Measurements from ENCODE around the gene MEOX1. TPM values are rescaled to one million over a fixed set of nuclear protein-coding genes. Genes with fewer than 3 reads are reported as not detected.

The MEOX1 gene
- total and polyA plus RNA-seq, 2 of the 4 experiments (the other 2 are of a cell fraction): 0.48 to 0.72 TPM

DNA sequence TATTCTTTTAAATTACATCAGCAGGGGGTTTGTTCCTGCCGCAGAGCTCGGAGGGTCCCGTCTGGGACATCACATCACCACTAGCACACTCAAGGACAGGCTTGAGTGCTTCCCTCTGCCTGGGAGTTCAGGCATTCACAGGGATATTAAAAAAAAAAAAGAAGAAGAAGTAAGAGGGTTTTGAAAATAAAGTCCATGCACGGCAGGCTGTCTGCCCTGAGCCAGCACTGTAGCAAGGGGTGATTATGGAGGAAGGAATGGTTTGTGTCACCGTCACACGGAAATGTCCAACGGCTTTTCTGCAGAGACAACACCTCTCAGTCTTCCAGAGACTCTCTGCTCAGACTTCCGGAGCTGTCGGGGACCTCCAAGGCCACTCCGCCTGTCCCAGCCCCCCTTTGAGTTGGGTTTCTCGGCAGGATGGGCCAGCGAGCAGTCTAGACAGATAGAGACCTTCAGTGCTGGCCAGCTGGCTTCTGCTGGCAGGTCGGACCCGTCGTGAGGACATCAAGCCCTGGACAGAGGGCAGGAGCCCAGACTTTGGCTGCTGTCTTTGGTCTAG is 33.6 kb downstream of the MEOX1 start:
- no peak overlapping the region for H2BK20ac ChIP-seq (ENCODE audit: low read depth, low read length)
- no peak overlapping the region for H4K8ac ChIP-seq (ENCODE audit: low read depth in 2 of 2, low read length in 2 of 2)
- ATAC-seq (ENCODE audit: low read depth): peak; percentile 54
- peak; percentile 31 for DNase-seq
- no peaks in the 10 kb centered on the region for H4K20me1 ChIP-seq (ENCODE audit: insufficient read depth, low read length)
- H3K9ac ChIP-seq (ENCODE audit: low read depth, low read length): no peak overlapping the region
- no peak overlapping the region for H3K23ac ChIP-seq (ENCODE audit: low read depth, low read length)
- H3K14ac ChIP-seq (replicated peaks; ENCODE audit: low read depth, low read length): no peak overlapping the region; the same call in 1 of the 2 replicates
- no peak overlapping the region for H2AK9ac ChIP-seq (replicated peaks; ENCODE audit: low read depth, low read length, poor library complexity)
- H3K4me1 ChIP-seq (ENCODE audit: control insufficient read depth, insufficient read depth, low read length): peaks cover 5% of the 10 kb centered on the region; the same call in 1 of the 2 replicates
- in situ Hi-C loops (cut with MboI; ENCODE audit: low sequenced_read_pairs) (no loop called here), dilution Hi-C loops (cut with HindIII; ENCODE audit: low sequenced_read_pairs, unreplicated experiment) (no loop called here), intact Hi-C loops (cut with micrococcal nuclease) (loop anchor here (5.0 kb wide), 1 partner anchor 36 kb away; no protein-coding TSS in a partner anchor)
- no peaks in the 10 kb centered on the region for H3K9me3 ChIP-seq (ENCODE audit: control insufficient read depth, insufficient read depth, low read length)
- no peak overlapping the region for H2BK5ac ChIP-seq (ENCODE audit: low read depth, low read length, poor library complexity, severe bottlenecking)
- no peak overlapping the region; the same call in 1 of the 2 replicates for H3K18ac ChIP-seq (ENCODE audit: low read depth, low read length)
- no peak overlapping the region for H3K27ac ChIP-seq (ENCODE audit: insufficient read depth, low read length)
- no peaks in the 10 kb centered on the region; the same call in 1 of the 2 replicates for H3K9me1 ChIP-seq (ENCODE audit: insufficient read depth, low read length)
- H2AFZ ChIP-seq (replicated peaks; ENCODE audit: low read length, poor library complexity): peak overlapping the region; percentile 60
- ChIA-PET POLR2A (ENCODE audit: unreplicated experiment) (no interaction called here), CTCF (no interaction called here)
- H2AK5ac ChIP-seq (ENCODE audit: low read depth, low read length): no peak overlapping the region; the same call in 1 of the 2 replicates
- H3K4ac ChIP-seq (ENCODE audit: low read depth, low read length): no peak overlapping the region
- no TSS peak for BruUV-seq (replicated peaks)
- peaks cover 20% of the 10 kb centered on the region for H3K27me3 ChIP-seq (ENCODE audit: control insufficient read depth, insufficient read depth, low read length)
- H2BK120ac ChIP-seq (ENCODE audit: low read depth, low read length): no peak overlapping the region
- H2BK15ac ChIP-seq (ENCODE audit: low read depth, low read length): no peak overlapping the region
- H3K79me1 ChIP-seq (ENCODE audit: low read depth in 1 of 2, low read length in 2 of 2): no peaks in the 10 kb centered on the region
- H3K4me3 ChIP-seq (ENCODE audit: insufficient read depth, low read depth, low read length): no peak overlapping the region
- no peaks in the 10 kb centered on the region for H3K36me3 ChIP-seq (ENCODE audit: control insufficient read depth, insufficient read depth, low read length)
- no peak for TF ChIP-seq FOS (IDR thresholded peaks at IDR 0.05; ENCODE audit: low read depth, low read length)
- TF ChIP-seq, protein P1, sequence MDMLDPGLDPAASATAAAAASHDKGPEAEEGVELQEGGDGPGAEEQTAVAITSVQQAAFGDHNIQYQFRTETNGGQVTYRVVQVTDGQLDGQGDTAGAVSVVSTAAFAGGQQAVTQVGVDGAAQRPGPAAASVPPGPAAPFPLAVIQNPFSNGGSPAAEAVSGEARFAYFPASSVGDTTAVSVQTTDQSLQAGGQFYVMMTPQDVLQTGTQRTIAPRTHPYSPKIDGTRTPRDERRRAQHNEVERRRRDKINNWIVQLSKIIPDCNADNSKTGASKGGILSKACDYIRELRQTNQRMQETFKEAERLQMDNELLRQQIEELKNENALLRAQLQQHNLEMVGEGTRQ (IDR thresholded peaks at IDR 0.05; ENCODE audit: low read depth, low read length): no peak
- TF ChIP-seq, protein P2, sequence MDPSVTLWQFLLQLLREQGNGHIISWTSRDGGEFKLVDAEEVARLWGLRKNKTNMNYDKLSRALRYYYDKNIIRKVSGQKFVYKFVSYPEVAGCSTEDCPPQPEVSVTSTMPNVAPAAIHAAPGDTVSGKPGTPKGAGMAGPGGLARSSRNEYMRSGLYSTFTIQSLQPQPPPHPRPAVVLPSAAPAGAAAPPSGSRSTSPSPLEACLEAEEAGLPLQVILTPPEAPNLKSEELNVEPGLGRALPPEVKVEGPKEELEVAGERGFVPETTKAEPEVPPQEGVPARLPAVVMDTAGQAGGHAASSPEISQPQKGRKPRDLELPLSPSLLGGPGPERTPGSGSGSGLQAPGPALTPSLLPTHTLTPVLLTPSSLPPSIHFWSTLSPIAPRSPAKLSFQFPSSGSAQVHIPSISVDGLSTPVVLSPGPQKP (IDR thresholded peaks at IDR 0.05; ENCODE audit: borderline replicate concordance, low read depth, low read length): no peak
- TF ChIP-seq, protein P3, sequence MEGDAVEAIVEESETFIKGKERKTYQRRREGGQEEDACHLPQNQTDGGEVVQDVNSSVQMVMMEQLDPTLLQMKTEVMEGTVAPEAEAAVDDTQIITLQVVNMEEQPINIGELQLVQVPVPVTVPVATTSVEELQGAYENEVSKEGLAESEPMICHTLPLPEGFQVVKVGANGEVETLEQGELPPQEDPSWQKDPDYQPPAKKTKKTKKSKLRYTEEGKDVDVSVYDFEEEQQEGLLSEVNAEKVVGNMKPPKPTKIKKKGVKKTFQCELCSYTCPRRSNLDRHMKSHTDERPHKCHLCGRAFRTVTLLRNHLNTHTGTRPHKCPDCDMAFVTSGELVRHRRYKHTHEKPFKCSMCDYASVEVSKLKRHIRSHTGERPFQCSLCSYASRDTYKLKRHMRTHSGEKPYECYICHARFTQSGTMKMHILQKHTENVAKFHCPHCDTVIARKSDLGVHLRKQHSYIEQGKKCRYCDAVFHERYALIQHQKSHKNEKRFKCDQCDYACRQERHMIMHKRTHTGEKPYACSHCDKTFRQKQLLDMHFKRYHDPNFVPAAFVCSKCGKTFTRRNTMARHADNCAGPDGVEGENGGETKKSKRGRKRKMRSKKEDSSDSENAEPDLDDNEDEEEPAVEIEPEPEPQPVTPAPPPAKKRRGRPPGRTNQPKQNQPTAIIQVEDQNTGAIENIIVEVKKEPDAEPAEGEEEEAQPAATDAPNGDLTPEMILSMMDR (conservative IDR thresholded peaks at IDR 0.05; ENCODE audit: low read depth, low read length): no peak
- no peak for TF ChIP-seq CHD1 (IDR thresholded peaks at IDR 0.05; ENCODE audit: low read depth, low read length)
- no peak for TF ChIP-seq BHLHE40 (IDR thresholded peaks at IDR 0.05; ENCODE audit: low read depth, low read length)
- TF ChIP-seq SMC3 (IDR thresholded peaks at IDR 0.05; ENCODE audit: low read depth, low read length): no peak
- TF ChIP-seq CEBPB (IDR thresholded peaks at IDR 0.05; ENCODE audit: low read depth, low read length): no peak
- no peak for TF ChIP-seq MXI1 (IDR thresholded peaks at IDR 0.05; ENCODE audit: borderline replicate concordance, low read depth, low read length)
- no peak for TF ChIP-seq RCOR1 (IDR thresholded peaks at IDR 0.05; ENCODE audit: insufficient replicate concordance, low read length)
- TF ChIP-seq POLR2A (IDR thresholded peaks at IDR 0.05; ENCODE audit: low read depth, low read length): no peak
- TF ChIP-seq RAD21 (IDR thresholded peaks at IDR 0.05; ENCODE audit: low read length): no peak
- TF ChIP-seq RFX5 (IDR thresholded peaks at IDR 0.05; ENCODE audit: low read depth, low read length): no peak
- TF ChIP-seq MAFK (IDR thresholded peaks at IDR 0.05; ENCODE audit: low read depth, low read length): no peak
- no peak for TF ChIP-seq MAZ (IDR thresholded peaks at IDR 0.05; ENCODE audit: borderline replicate concordance, low read depth, low read length)
- H4K5ac ChIP-seq (ENCODE audit: low read depth, low read length): no peak overlapping the region
- no peak overlapping the region for H3K56ac ChIP-seq (ENCODE audit: extremely low read depth, insufficient read depth, low read length)
- H4K91ac ChIP-seq (ENCODE audit: insufficient read depth, low read depth, low read length): no peak overlapping the region
- peak overlapping the region; percentile 60; the same call in 1 of the 2 replicates for H3K4me2 ChIP-seq (ENCODE audit: low read depth, low read length)
- WGBS, 2 experiments (ENCODE audit: extremely low coverage in 2 of 2, insufficient read length in 1 of 2): 26% methylated on average over 5 of the region's 15 CpGs; no CpG with 5 or more reads in 1 of the 2 experiments

Measured in IMR-90 (cell line).